Tibial artery (tissue), 4 donors: ENCODE measurements around the gene FAM120AOS.

Source experiments
- DNase-seq, 2 donors: peaks; one replicate each; pipeline ENCODE4 v3.0.0-alpha.2; 2019
- H3K27ac ChIP-seq, 2 donors: fragments of 200-600 bp; sonication (generic) in 1 of 2; 1 replicate in 1 of 2; 2 replicates in 1 of 2; pipeline ENCODE4 v1.5.1; 2018 to 2019; ENCODE audit warnings: mild to moderate bottlenecking in 1 of 2
- H3K27me3 ChIP-seq, 2 donors: fragments of 200-600 bp; sonication (generic) in 1 of 2; one replicate each; pipeline versions ENCODE4 v1.5.1 to v1.6.0; 2016 to 2019
- H3K36me3 ChIP-seq, 3 donors: fragments of 200-600 bp; sonication (generic) in 2 of 3; one replicate each; pipeline ENCODE4 v1.5.1; 2016 to 2019; ENCODE audit warnings: mild to moderate bottlenecking in 2 of 3
- H3K4me1 ChIP-seq, 4 donors: fragments of 200-600 bp; sonication (generic) in 2 of 4; 1 replicate in 3 of 4; 2 replicates in 1 of 4; pipeline ENCODE4 v1.5.1; 2016 to 2019
- H3K4me3 ChIP-seq, 2 donors: fragments of 200-600 bp; sonication (generic) in 1 of 2; 1 replicate in 1 of 2; 2 replicates in 1 of 2; pipeline ENCODE4 v1.5.1; 2018 to 2019; ENCODE audit warnings: mild to moderate bottlenecking in 2 of 2
- H3K9me3 ChIP-seq, 3 donors: fragments of 200-600 bp; sonication (generic) in 1 of 3; one replicate each; pipeline ENCODE4 v1.5.1; 2016 to 2019
- intact Hi-C: fragments of 100-400 bp; cut with DNase I; formaldehyde crosslinking; loops from one replicate; pipeline ENCODE4 v1.15.0; 2023; ENCODE audit warnings: low total_unique reads
- TF ChIP-seq, protein P1 (sequence below), 2 experiments: fragments of 200-600 bp in 1 of 2; fragments of 450-650 bp in 1 of 2; IDR thresholded peaks; one replicate each; pipeline ENCODE4 v1.5.1; 2017 to 2019; ENCODE audit warnings: antibody characterized with exemption in 2 of 2, mild to moderate bottlenecking in 1 of 2, moderate library complexity in 1 of 2

FAM120AOS gene

DNA sequence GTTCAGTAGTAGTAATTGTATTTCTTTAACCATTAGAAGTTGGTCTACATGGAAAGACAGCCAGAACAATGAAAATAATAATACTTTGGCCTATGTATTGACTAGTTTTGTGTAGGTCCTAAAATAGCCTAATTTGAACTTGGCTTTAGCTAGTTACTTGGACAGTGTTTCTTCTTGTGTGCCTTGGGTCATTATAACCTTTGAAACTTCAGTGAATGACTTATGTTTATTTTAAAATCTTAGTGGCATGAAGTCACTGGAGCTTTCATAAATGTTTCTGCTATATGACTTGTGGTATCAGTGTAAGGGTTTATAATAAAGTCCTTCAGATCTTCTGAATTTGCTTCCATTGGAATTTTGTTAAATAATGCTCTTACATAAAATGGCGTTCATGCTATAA, 2.6 kb upstream of the FAM120AOS start:
- Histone ChIP-seq H3K27ac (no peak overlapping the region), H3K9me3 (no peaks in the 10 kb centered on the region), H3K4me1 (peaks cover 0 to 66% (median 36%) of the 10 kb centered on the region in 4 donors), H3K4me3 (no peak overlapping the region), H3K36me3 (no peaks in the 10 kb centered on the region), H3K27me3 (no peaks in the 10 kb centered on the region)
- no peak for DNase-seq
- intact Hi-C loops: no loop called here
- TF ChIP-seq, protein P1, sequence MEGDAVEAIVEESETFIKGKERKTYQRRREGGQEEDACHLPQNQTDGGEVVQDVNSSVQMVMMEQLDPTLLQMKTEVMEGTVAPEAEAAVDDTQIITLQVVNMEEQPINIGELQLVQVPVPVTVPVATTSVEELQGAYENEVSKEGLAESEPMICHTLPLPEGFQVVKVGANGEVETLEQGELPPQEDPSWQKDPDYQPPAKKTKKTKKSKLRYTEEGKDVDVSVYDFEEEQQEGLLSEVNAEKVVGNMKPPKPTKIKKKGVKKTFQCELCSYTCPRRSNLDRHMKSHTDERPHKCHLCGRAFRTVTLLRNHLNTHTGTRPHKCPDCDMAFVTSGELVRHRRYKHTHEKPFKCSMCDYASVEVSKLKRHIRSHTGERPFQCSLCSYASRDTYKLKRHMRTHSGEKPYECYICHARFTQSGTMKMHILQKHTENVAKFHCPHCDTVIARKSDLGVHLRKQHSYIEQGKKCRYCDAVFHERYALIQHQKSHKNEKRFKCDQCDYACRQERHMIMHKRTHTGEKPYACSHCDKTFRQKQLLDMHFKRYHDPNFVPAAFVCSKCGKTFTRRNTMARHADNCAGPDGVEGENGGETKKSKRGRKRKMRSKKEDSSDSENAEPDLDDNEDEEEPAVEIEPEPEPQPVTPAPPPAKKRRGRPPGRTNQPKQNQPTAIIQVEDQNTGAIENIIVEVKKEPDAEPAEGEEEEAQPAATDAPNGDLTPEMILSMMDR (IDR thresholded peaks at IDR 0.05): no peak

DNA sequence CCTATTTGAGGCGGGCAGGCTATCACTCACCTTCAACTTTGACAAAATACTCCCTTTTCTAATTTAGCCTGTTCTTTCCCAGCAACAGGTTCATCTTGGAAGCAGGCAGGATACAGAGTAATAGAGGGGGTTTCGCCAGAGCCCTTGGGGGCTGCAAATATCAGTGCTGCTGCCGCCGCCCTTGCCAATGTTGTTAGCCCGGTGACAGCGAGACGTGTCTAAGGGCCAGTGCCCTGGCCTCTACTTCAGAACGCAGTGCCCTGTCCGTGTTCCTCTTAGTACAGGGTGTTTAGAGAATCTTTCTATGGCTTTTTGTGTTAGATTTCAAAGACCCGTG, 703 bp downstream of the FAM120AOS start:
- intact Hi-C loops: no loop called here
- DNase-seq: no peak
- Histone ChIP-seq H3K4me1 (peaks cover 11 to 48% (median 28%) of the 10 kb centered on the region in 4 donors), H3K27me3 (no peaks in the 10 kb centered on the region), H3K4me3 (peak overlapping the region; percentile 80 to 93), H3K36me3 (peaks cover 6 to 15% (median 13%) of the 10 kb centered on the region in 3 donors), H3K27ac (peak overlapping the region; percentile 85 to 86), H3K9me3 (no peaks in the 10 kb centered on the region)
- TF ChIP-seq, protein P1 (IDR thresholded peaks at IDR 0.05): no peak

DNA sequence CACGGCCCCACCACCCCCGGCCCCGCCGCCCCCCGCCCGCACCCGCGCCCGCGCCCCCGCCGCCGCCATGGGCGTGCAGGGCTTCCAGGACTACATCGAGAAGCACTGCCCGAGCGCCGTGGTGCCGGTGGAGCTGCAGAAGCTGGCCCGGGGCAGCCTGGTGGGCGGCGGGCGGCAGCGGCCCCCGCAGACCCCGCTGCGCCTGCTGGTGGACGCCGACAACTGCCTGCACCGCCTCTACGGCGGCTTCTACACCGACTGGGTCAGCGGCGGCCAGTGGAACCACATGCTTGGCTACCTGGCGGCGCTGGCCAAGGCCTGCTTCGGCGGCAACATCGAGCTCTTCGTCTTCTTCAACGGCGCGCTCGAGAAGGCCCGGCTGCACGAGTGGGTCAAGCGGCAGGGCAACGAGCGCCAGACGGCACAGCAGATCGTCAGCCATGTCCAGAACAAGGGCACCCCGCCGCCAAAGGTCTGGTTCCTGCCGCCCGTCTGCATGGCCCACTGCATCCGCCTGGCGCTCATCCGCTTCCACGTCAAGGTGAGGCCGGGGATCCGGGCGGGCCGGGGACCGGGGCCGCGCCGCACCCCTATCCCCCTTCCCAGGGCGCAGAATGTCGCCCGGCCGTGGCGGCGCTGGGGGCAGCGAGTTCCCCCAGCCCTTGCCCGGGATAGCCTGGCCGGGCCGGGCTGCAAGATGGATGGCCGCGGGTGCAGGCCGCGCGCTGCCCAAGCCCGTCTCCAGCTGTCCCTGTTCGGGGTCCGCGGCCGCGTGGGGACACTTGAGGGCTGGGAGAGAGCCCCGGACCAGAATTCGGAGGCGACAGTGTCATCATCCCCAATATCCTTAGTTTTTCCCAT, 1.3 kb downstream of the FAM120AOS start:
- Histone ChIP-seq H3K4me1 (peaks cover 11 to 46% (median 27%) of the 10 kb centered on the region in 4 donors), H3K4me3 (peak overlapping the region; percentile 80 to 93), H3K27me3 (no peaks in the 10 kb centered on the region), H3K9me3 (no peaks in the 10 kb centered on the region), H3K36me3 (peaks cover 12 to 21% (median 19%) of the 10 kb centered on the region in 3 donors), H3K27ac (peak overlapping the region; percentile 85 to 86)
- TF ChIP-seq, protein P1 (IDR thresholded peaks at IDR 0.05): peak; percentile 15 to 31
- peak; percentile 29 to 74 for DNase-seq
- intact Hi-C loops: no loop called here

DNA sequence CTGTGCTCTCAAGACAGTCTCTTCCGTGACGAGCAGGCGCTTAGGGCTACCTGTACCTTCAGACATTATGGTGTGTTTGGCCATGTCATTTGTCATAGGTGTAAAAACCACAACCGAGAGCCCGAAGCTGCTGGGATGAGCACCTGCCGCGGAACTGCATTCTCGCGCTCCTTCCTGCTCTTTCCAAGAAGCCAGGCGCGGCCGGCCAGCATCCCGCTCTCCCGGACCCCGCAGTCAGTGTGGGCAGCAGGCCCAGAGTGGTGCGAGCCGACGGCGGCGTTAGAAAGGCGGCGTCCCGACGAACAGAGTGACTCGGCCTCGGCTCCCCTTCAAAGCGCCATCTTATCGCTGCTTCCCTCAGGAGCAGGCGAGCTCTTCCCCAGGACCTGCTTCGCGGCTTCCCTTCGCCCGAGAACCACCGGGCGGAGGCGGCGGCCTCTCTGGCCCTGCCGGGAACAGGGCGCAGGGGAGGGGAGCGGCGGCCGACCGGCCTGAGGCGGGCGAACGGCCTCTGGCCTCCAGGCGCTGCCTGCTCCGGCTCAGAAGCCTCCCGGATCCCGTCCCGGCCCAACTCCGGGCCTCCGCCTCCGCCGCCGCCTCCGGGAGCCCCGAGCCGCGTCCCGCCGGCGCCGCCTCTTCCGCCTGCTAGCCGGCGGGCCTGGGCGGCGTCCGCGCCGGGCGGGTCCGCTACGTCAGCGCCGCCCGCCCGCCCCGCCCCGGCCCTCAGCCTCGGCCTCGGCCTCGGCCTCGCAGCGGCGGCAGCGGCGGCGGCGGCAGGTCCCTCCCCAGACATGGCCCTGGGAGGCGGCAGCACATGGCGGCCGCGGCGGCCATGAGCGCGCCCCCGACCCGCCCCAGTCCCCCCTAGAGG, 2.2 kb downstream of the FAM120AOS start, which contains the start of gene FAM120A:
FAM120A (plus strand) TSS at position 741 of the 871 bp plus-strand sequence. CDS start 231 bp downstream, outside the sequence.
- intact Hi-C loops: no loop called here
- H3K36me3 ChIP-seq: peaks cover 19 to 30% (median 28%) of the 10 kb centered on the region in 3 donors
- no peaks in the 10 kb centered on the region for H3K9me3 ChIP-seq
- no peaks in the 10 kb centered on the region for H3K27me3 ChIP-seq
- H3K27ac ChIP-seq: peak within 1 kb of the TSS; percentile 97
- peak; percentile 56 to 83 for DNase-seq
- TF ChIP-seq, protein P1 (IDR thresholded peaks at IDR 0.05): no peak
- peaks cover 11 to 38% (median 23%) of the 10 kb centered on the region in 4 donors for H3K4me1 ChIP-seq
- peak within 1 kb of the TSS; percentile 80 to 93 for H3K4me3 ChIP-seq

DNA sequence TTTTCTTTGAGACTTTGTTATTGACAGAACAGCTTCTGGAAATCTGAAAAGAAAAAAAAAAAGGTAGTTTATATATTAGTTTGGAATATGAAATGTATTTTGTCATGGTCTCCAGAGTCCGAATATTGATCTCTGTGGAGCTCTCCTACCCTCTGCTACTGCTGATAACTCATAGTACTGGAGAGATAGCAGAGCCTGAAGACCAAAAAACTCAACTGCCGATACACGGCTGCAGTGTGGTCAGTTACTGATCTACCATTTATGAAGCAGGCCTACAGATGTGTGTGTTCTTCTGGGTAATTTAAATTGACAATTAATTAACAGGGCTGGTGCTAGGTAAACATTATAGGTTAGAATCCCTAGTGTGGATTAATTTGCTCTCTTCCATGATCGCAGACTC, 5.7 kb downstream of the FAM120AOS start:
- Histone ChIP-seq H3K4me1 (peaks cover 8 to 15% (median 10%) of the 10 kb centered on the region in 4 donors), H3K4me3 (no peak overlapping the region), H3K27me3 (no peaks in the 10 kb centered on the region), H3K36me3 (peaks cover 19 to 33% (median 30%) of the 10 kb centered on the region in 3 donors), H3K27ac (no peak overlapping the region), H3K9me3 (no peaks in the 10 kb centered on the region)
- TF ChIP-seq, protein P1 (IDR thresholded peaks at IDR 0.05): no peak
- no peak for DNase-seq
- intact Hi-C loops: loop anchor here (10.0 kb wide), 1 partner anchor 137 kb away; no protein-coding TSS in a partner anchor
